Esophagus muscularis mucosa (tissue), 4 donors: ENCODE results near the gene DMGDH. TPM values are rescaled to one million over a fixed set of nuclear protein-coding genes. Genes with fewer than 3 reads are reported as not detected.

ENCODE experiments used
- DNase-seq: peaks from one replicate; pipeline ENCODE4 v3.0.0-alpha.2; 2017; ENCODE audit errors: extremely low spot score
- H3K27ac ChIP-seq, 4 donors: fragments of 200-600 bp; sonication (generic); replicated peaks in 1 of 4; 1 replicate in 3 of 4; 2 replicates in 1 of 4; pipeline ENCODE4 v1.5.1; 2016 to 2019; ENCODE audit warnings: mild to moderate bottlenecking in 1 of 4
- H3K27me3 ChIP-seq, 4 donors: fragments of 200-600 bp; sonication (generic); one replicate each; pipeline versions ENCODE4 v1.5.1 to v1.6.0; 2016 to 2019
- H3K36me3 ChIP-seq, 4 donors: fragments of 200-600 bp; sonication (generic); one replicate each; pipeline ENCODE4 v1.5.1; 2016 to 2019
- H3K4me1 ChIP-seq, 4 donors: fragments of 200-600 bp; sonication (generic); one replicate each; pipeline ENCODE4 v1.5.1; 2016 to 2019
- H3K4me3 ChIP-seq, 4 donors: fragments of 200-600 bp; sonication (generic); 1 replicate in 2 of 4; 2 replicates in 2 of 4; pipeline ENCODE4 v1.5.1; 2016 to 2019; ENCODE audit warnings: mild to moderate bottlenecking in 4 of 4, moderate library complexity in 1 of 4
- H3K9me3 ChIP-seq, 4 donors: fragments of 200-600 bp; sonication (generic); 1 replicate in 3 of 4; 2 replicates in 1 of 4; pipeline ENCODE4 v1.5.1; 2016 to 2019
- CTCF ChIP-seq, 3 experiments: fragments of 200-600 bp in 2 of 3; fragments of 450-650 bp in 1 of 3; sonication (generic) in 2 of 3; IDR thresholded peaks; one replicate each; pipeline ENCODE4 v1.5.1; 2017 to 2019; ENCODE audit warnings: antibody characterized with exemption in 3 of 3, mild to moderate bottlenecking in 2 of 3, moderate library complexity in 1 of 3
- EP300 ChIP-seq: sonication (generic); formaldehyde crosslinking; IDR thresholded peaks from one replicate; pipeline ENCODE4 v1.6.1; 2017; ENCODE audit warnings: antibody characterized with exemption
- POLR2A ChIP-seq: fragments of 450-650 bp; IDR thresholded peaks from one replicate; pipeline ENCODE4 v1.6.1; 2017; ENCODE audit warnings: antibody characterized with exemption, moderate library complexity, mild to moderate bottlenecking, low read depth
- POLR2AphosphoS5 ChIP-seq, 2 donors: sonication (generic); formaldehyde crosslinking; IDR thresholded peaks; one replicate each; pipeline ENCODE4 v1.6.1; 2017; ENCODE audit warnings: antibody characterized with exemption in 2 of 2
- WGBS: methylation state at CpG from one replicate; pipeline ENCODE4 v1.1.5; 2018; 5-methylcytosine and 5-hydroxymethylcytosine counted together
- intact Hi-C: fragments of 100-400 bp; cut with DNase I; formaldehyde crosslinking; loops from one replicate; pipeline ENCODE4 v1.15.1; 2023
- total RNA-seq, 4 donors: library from RNA; depleted of rRNA; stranded (reverse); fragments of >200 nt; gene quantifications; one replicate each; pipeline versions ENCODE4 v1.1.0 to v1.2.1, GENCODE V29; 2016

The DMGDH gene
- total RNA-seq, 4 donors from 2014 or later, result 3.3 to 7.4 (median 4.6) TPM

- no peak for DNase-seq
- H3K27me3 ChIP-seq, result no peaks in the 10 kb centered on the region
- intact Hi-C loops, result no loop called here
- TF ChIP-seq CTCF (IDR thresholded peaks at IDR 0.05) (no peak), POLR2AphosphoS5 (IDR thresholded peaks at IDR 0.05) (no peak), POLR2A (no peak), EP300 (no peak)
- peaks cover 0 to 3% (median 0%) of the 10 kb centered on the region in 4 donors for H3K36me3 ChIP-seq
- H3K27ac ChIP-seq, result no peak overlapping the region
- WGBS, result 93% methylated on average over 5 of the region's 5 CpGs
- no peaks in the 10 kb centered on the region for H3K4me1 ChIP-seq
- no peak overlapping the region for H3K4me3 ChIP-seq
- H3K9me3 ChIP-seq, result peaks cover 0 to 2% (median 0%) of the 10 kb centered on the region in 4 donors
These were observed 36.7 kb downstream of the DMGDH start for GRCh38 chr5:79032782-79033181.

GRCh38 chr5:79032031-79032695 is 37.3 kb downstream of the DMGDH start:
- intact Hi-C loops, result no loop called here
- no peak for DNase-seq
- Histone ChIP-seq H3K27me3 (no peaks in the 10 kb centered on the region), H3K4me1 (no peaks in the 10 kb centered on the region), H3K36me3 (peaks cover 0 to 3% (median 0%) of the 10 kb centered on the region in 4 donors), H3K4me3 (no peak overlapping the region), H3K27ac (no peak overlapping the region), H3K9me3 (peaks cover 0 to 2% (median 0%) of the 10 kb centered on the region in 4 donors)
- TF ChIP-seq CTCF (IDR thresholded peaks at IDR 0.05), result no peak
- TF ChIP-seq POLR2AphosphoS5 (IDR thresholded peaks at IDR 0.05), result no peak
- TF ChIP-seq EP300, result no peak
- no peak for TF ChIP-seq POLR2A
- WGBS, result 94% methylated on average over 10 of the region's 10 CpGs

- Histone ChIP-seq H3K4me3 (no peak overlapping the region), H3K4me1 (no peaks in the 10 kb centered on the region), H3K27ac (no peak overlapping the region), H3K36me3 (peaks cover 0 to 3% (median 0%) of the 10 kb centered on the region in 4 donors), H3K27me3 (no peaks in the 10 kb centered on the region), H3K9me3 (no peaks in the 10 kb centered on the region)
- 79% methylated on average over 1 of the region's 1 CpG for WGBS
- no peak for TF ChIP-seq POLR2A
- TF ChIP-seq POLR2AphosphoS5 (IDR thresholded peaks at IDR 0.05), result no peak
- no peak for TF ChIP-seq EP300
- no peak for TF ChIP-seq CTCF (IDR thresholded peaks at IDR 0.05)
- DNase-seq, result no peak
- intact Hi-C loops, result no loop called here
These were observed 38.0 kb downstream of the DMGDH start for GRCh38 chr5:79031485-79031867.

GRCh38 chr5:79030663-79031484 is 38.6 kb downstream of the DMGDH start:
- Histone ChIP-seq H3K4me1 (no peaks in the 10 kb centered on the region), H3K27me3 (no peaks in the 10 kb centered on the region), H3K27ac (no peak overlapping the region), H3K36me3 (peaks cover 0 to 3% (median 0%) of the 10 kb centered on the region in 4 donors), H3K9me3 (no peaks in the 10 kb centered on the region), H3K4me3 (no peak overlapping the region)
- TF ChIP-seq POLR2AphosphoS5 (IDR thresholded peaks at IDR 0.05) (no peak), POLR2A (no peak), EP300 (no peak), CTCF (IDR thresholded peaks at IDR 0.05) (no peak)
- DNase-seq, result no peak
- intact Hi-C loops, result no loop called here
- WGBS, result 90% methylated on average over 11 of the region's 11 CpGs
